K562 (cell line): ENCODE data around the gene SYT7. TPM values are rescaled to one million over a fixed set of nuclear protein-coding genes. Genes with fewer than 3 reads are reported as not detected.

ENCODE experiments used
- ATAC-seq: fragments of 200-7000 bp; cut with Tn5 transposase; 3 replicates; pipeline ENCODE4 v1.9.1; 2020; ENCODE audit warnings: moderate library complexity
- BruUV-seq: library from RNA; stranded (reverse); fragments of 400-500 nt; replicated peaks from 2 replicates; lab custom pipeline; 2021; lab: Mats Ljungman, UMichigan
- CTCF ChIA-PET: fragments of 300-600 bp; formaldehyde crosslinking; extraction: SDS; loops from one replicate; lab custom pipeline; 2021; ENCODE audit warnings: low intra/inter-chr PET ratio; lab: Yijun Ruan, JAX
- POLR2A ChIA-PET: fragments of 300-600, 350-650 bp; sonication (Branson Sonifier 250); formaldehyde crosslinking; extraction: SDS; loops from one replicate; lab custom pipeline; 2021; ENCODE audit warnings: antibody characterized with exemption, inconsistent platforms; lab: Yijun Ruan, JAX
- DNase-seq, 4 experiments: peaks; one replicate each; pipeline versions ENCODE4 v3.0.0 to v3.0.0-alpha.2; 2011 to 2018; ENCODE audit warnings: low spot score in 3 of 4, mixed read lengths in 3 of 4; ENCODE audit errors: extremely low read depth in 1 of 4
- FAIRE-seq: peaks from 2 replicates; lab custom pipeline; 2011; peaks lifted over from hg19 to GRCh38; lab: Jason Lieb, UNC
- H2AFZ ChIP-seq: 2 replicates; pipeline ENCODE4 v1.6.0; 2011; ENCODE audit warnings: low read depth, low read length, control low read depth, inconsistent platforms
- H3K27ac ChIP-seq: fragments of 200-600 bp; 3 replicates; pipeline ENCODE4 v1.8.0; 2011; ENCODE audit warnings: low read depth, mild to moderate bottlenecking, control low read depth, inconsistent platforms, low read length, moderate library complexity, mixed read lengths; ENCODE audit errors: extremely low read depth
- H3K27me3 ChIP-seq, 2 experiments: fragments of 300-600 bp in 1 of 2; 2 replicates in 1 of 2; 3 replicates in 1 of 2; pipeline versions ENCODE4 v1.6.0 to v1.8.0; 2011; ENCODE audit warnings: inconsistent platforms in 2 of 2, low read length in 2 of 2, mild to moderate bottlenecking in 1 of 2, mixed read lengths in 1 of 2, moderate library complexity in 1 of 2; ENCODE audit not compliant: control insufficient read depth in 2 of 2, insufficient read depth in 2 of 2
- H3K36me3 ChIP-seq: fragments of 300-600 bp; 3 replicates; pipeline ENCODE4 v1.8.0; 2011; ENCODE audit warnings: mild to moderate bottlenecking, low read length, inconsistent platforms; ENCODE audit not compliant: control insufficient read depth, insufficient read depth
- H3K4me1 ChIP-seq, 2 experiments: fragments of 200-600 bp in 1 of 2; replicated peaks in 1 of 2; 2 replicates in 1 of 2; 3 replicates in 1 of 2; pipeline versions ENCODE4 v1.5.1 to v1.8.0; 2011; ENCODE audit warnings: inconsistent platforms in 2 of 2, low read length in 2 of 2, mild to moderate bottlenecking in 1 of 2, mixed read lengths in 1 of 2, moderate library complexity in 1 of 2; ENCODE audit not compliant: control insufficient read depth in 2 of 2, insufficient read depth in 2 of 2
- H3K4me2 ChIP-seq: 2 replicates; pipeline ENCODE4 v1.6.1; 2011; ENCODE audit warnings: low read length, control low read depth, inconsistent platforms, mixed read lengths; ENCODE audit not compliant: insufficient read depth
- H3K4me3 ChIP-seq: fragments of 200-600 bp; sonication (generic), shearing (Covaris generic); 2 replicates; pipeline ENCODE4 v1.5.1; 2016; ENCODE audit warnings: control low read depth, inconsistent platforms
- H3K79me2 ChIP-seq: fragments of 200-600 bp; 3 replicates; pipeline ENCODE4 v1.8.0; 2011; ENCODE audit warnings: low read length, inconsistent platforms; ENCODE audit not compliant: control insufficient read depth, insufficient read depth
- H3K9ac ChIP-seq, 2 experiments: 2 replicates each; pipeline versions ENCODE4 v1.6.0 to v1.6.1; 2011; ENCODE audit warnings: low read depth in 2 of 2, low read length in 2 of 2, control low read depth in 1 of 2, inconsistent platforms in 1 of 2, mild to moderate bottlenecking in 1 of 2, mixed read lengths in 1 of 2; ENCODE audit not compliant: insufficient read depth in 1 of 2
- H3K9me1 ChIP-seq: one replicate; pipeline ENCODE4 v1.6.0; 2011; ENCODE audit warnings: inconsistent platforms, mild to moderate bottlenecking, low read length, moderate library complexity; ENCODE audit not compliant: control insufficient read depth, insufficient read depth
- H3K9me3 ChIP-seq: replicated peaks from 2 replicates; pipeline ENCODE4 v1.5.1; 2011; ENCODE audit warnings: low read depth, low read length, inconsistent platforms; ENCODE audit not compliant: control insufficient read depth, insufficient read depth
- H4K20me1 ChIP-seq: replicated peaks from 2 replicates; pipeline ENCODE4 v1.6.1; 2011; ENCODE audit warnings: low read length, inconsistent platforms, mixed read lengths; ENCODE audit not compliant: control insufficient read depth, insufficient read depth
- POLR2B ChIP-seq: fragments of 450-650 bp; IDR thresholded peaks from 2 replicates; pipeline ENCODE4 v1.6.1; 2018; ENCODE audit warnings: low read depth; ENCODE audit not compliant: partially characterized antibody
- ZC3H4 ChIP-seq: sonication (generic); formaldehyde crosslinking; IDR thresholded peaks from 2 replicates; pipeline ENCODE4 v1.9.0; 2021; ENCODE audit warnings: missing genetic modification reagents, borderline replicate concordance
- ZC3H8 ChIP-seq: fragments of 450-650 bp; IDR thresholded peaks from 2 replicates; pipeline ENCODE4 v1.6.1; 2017
- ZNF224 ChIP-seq: sonication (generic); formaldehyde crosslinking; IDR thresholded peaks from 2 replicates; pipeline ENCODE4 v1.8.0; 2022; ENCODE audit warnings: mild to moderate bottlenecking, missing genetic modification reagents
- WGBS: fragments of 100-300 bp; shearing (Covaris generic); methylation state at CpG from one replicate; pipeline ENCODE4 v1.1.6; 2016; ENCODE audit warnings: low coverage, mixed read lengths; ENCODE audit not compliant: insufficient coverage; ENCODE audit errors: missing lambda C conversion rate; 5-methylcytosine and 5-hydroxymethylcytosine counted together
- in situ Hi-C: fragments of 300-500 bp; cut with MboI; formaldehyde crosslinking; loops from 4 replicates; pipeline ENCODE4 v1.15.0; 2018; ENCODE audit warnings: inconsistent platforms, mixed read lengths
- intact Hi-C: fragments of 100-400 bp; cut with micrococcal nuclease; formaldehyde crosslinking; loops from 2 replicates; pipeline ENCODE4 v1.14.2; 2022
- polyA plus RNA-seq, 8 experiments: library from polyadenylated mRNA; depleted of rRNA in 4 of 8; stranded (reverse) in 5 of 8; unstranded in 3 of 8; fragments of >200 nt; fragmentation: Nextera tagmentation in 2 of 8; fragmentation: Illumina TruSeq in 1 of 8; extraction: Ambion mirVana in 2 of 8; extraction: Trizol in 1 of 8; gene quantifications; 2 replicates each; pipeline versions ENCODE4 v1.2.1 to v1.2.3, GENCODE V29; 2011 to 2014; ENCODE audit warnings: inconsistent platforms in 1 of 8, missing spikeins in 1 of 8
- total RNA-seq, 7 experiments: library from RNA; depleted of rRNA in 6 of 7; stranded (reverse); fragments of >200 nt in 6 of 7; fragmentation: Illumina TruSeq in 2 of 7; extraction: Trizol in 2 of 7; gene quantifications; 2 replicates each; pipeline versions ENCODE4 v1.2.1 to v1.2.3, GENCODE V29; 2011 to 2021; ENCODE audit warnings: low replicate concordance in 1 of 7
- TF ChIP-seq, protein P1 (sequence below), 2 experiments: fragments of 450-650 bp in 1 of 2; sonication (generic) in 1 of 2; formaldehyde crosslinking in 1 of 2; IDR thresholded peaks in 1 of 2; conservative IDR thresholded peaks in 1 of 2; 2 replicates each; pipeline versions ENCODE4 v1.6.1 to v1.8.1; 2016 to 2023; ENCODE audit warnings: mild to moderate bottlenecking in 2 of 2, moderate library complexity in 2 of 2, inconsistent platforms in 1 of 2, missing genetic modification reagents in 1 of 2

SYT7 gene
- total and polyA plus RNA-seq, 9 of the 15 experiments (the other 6 are each of a cell fraction or from before 2014, with no cell fraction given) = 0.01 to 0.51 (median 0.16) TPM; not detected in 1

DNA sequence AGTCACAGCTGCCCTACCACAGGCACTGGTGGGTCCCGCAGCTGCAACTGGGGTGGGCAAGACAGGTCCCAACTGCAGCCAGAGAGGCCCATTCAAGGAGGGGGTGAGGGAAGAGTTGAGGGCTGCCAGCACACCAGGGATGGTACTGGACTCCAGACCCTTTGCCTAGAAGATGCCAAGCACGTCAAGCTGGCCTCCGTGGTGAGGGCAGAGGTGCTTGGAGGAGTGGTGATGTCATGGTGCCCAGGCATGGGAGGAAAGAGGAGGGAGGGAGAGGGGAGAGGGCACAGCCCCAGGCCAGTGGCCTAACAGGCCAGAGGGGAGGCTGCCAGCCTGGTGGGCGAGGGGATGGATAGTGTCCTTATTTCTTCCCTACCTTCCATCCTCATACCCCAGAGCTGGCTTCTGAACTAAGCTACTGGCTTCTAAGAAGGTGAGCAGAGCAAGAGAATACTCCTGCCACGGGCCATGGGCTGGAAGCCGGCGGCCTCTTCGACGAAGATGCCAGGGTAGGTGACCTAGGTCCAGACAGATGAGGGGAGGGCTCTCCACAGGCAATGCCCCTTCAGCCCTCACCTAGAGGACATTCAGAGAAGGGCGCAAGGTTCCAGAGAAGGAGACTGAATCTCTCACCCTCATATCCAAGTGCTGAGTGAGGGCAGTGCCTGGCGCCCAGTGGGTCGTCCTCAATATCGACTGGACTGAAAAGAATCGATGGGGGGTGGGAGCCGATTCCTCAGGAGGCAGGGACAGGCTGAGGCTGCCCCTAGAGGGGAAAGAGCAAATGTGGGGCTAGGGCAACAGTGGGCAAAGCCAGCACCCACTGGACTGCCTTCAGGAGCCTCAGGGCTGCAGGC lies 1.8 kb downstream of the SYT7 start:
- ATAC-seq (no peak), DNase-seq (no peak), FAIRE-seq (no peak)
- H3K4me2 ChIP-seq = no peak overlapping the region
- in situ Hi-C loops = no loop called here
- BruUV-seq = no TSS peak
- H3K9me3 ChIP-seq = no peaks in the 10 kb centered on the region
- H3K4me1 ChIP-seq = peaks cover 0 to 20% of the 10 kb centered on the region in 2 experiments; a peak in 2 of 5 replicates
- ChIA-PET POLR2A (no interaction called here), CTCF (no interaction called here)
- no peak overlapping the region for H3K27ac ChIP-seq
- no peak overlapping the region for H2AFZ ChIP-seq
- TF ChIP-seq ZC3H8 (no peak), ZC3H4 (CRISPR knock-in tag) (0 out of 2 replicates have a peak, but pooled peaks have one; percentile 10), POLR2B (no peak), ZNF224 (CRISPR knock-in tag) (no peak)
- TF ChIP-seq, protein P1, sequence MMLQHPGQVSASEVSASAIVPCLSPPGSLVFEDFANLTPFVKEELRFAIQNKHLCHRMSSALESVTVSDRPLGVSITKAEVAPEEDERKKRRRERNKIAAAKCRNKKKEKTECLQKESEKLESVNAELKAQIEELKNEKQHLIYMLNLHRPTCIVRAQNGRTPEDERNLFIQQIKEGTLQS (IDR thresholded peaks at IDR 0.05) = no peak
- TF ChIP-seq, protein P1 (CRISPR knock-in tag; conservative IDR thresholded peaks at IDR 0.05) = no peak
- WGBS = 3% methylated on average over 13 of the region's 15 CpGs
- H3K9me1 ChIP-seq = peaks cover 3% of the 10 kb centered on the region
- H3K79me2 ChIP-seq = no peaks in the 10 kb centered on the region
- intact Hi-C loops = no loop called here
- no peaks in the 10 kb centered on the region for H3K36me3 ChIP-seq
- H3K4me3 ChIP-seq = no peak overlapping the region
- no peak overlapping the region for H3K9ac ChIP-seq
- H3K27me3 ChIP-seq = peaks cover 12 to 56% of the 10 kb centered on the region in 2 experiments
- peaks cover 19% of the 10 kb centered on the region for H4K20me1 ChIP-seq
